Measurements from ENCODE around the gene PRKAG3. TPM values are rescaled to one million over a fixed set of nuclear protein-coding genes. Genes with fewer than 3 reads are reported as not detected.

The PRKAG3 gene
- total RNA-seq, 4 donors from 2014 or later: not detected

- Histone ChIP-seq H3K9me3 (no peaks in the 10 kb centered on the region), H3K27ac (no peak overlapping the region), H3K27me3 (no peaks in the 10 kb centered on the region), H3K4me3 (no peak overlapping the region), H3K4me1 (peaks cover 0 to 28% (median 0%) of the 10 kb centered on the region in 3 donors), H3K36me3 (peaks cover 0 to 33% of the 10 kb centered on the region in 2 donors)
- WGBS, 2 donors (ENCODE audit: low coverage in 1 of 2): 60 to 76% methylated on average over 2 of the region's 2 CpGs
- no peak for ATAC-seq
- TF ChIP-seq POLR2A (IDR thresholded peaks at IDR 0.05) (no peak), POLR2AphosphoS5 (IDR thresholded peaks at IDR 0.05) (no peak), CTCF (IDR thresholded peaks at IDR 0.05) (no peak), EP300 (IDR thresholded peaks at IDR 0.05) (no peak)
These were observed 21.3 kb downstream of the PRKAG3 start for GRCh38 chr2:218810256-218810655.

GRCh38 chr2:218809515-218809914 lies 22.1 kb downstream of the PRKAG3 start:
- Histone ChIP-seq H3K9me3 (peaks cover 0 to 7% (median 0%) of the 10 kb centered on the region in 3 donors), H3K4me3 (no peak overlapping the region), H3K27ac (no peak overlapping the region), H3K4me1 (peaks cover 0 to 32% (median 0%) of the 10 kb centered on the region in 3 donors), H3K27me3 (no peaks in the 10 kb centered on the region), H3K36me3 (peaks cover 0 to 25% of the 10 kb centered on the region in 2 donors)
- WGBS, 2 donors (ENCODE audit: low coverage in 1 of 2): 97 to 100% methylated on average over 2 to 5 of the region's 12 CpGs
- TF ChIP-seq CTCF (IDR thresholded peaks at IDR 0.05): no peak
- no peak for TF ChIP-seq POLR2A (IDR thresholded peaks at IDR 0.05)
- TF ChIP-seq EP300 (IDR thresholded peaks at IDR 0.05): no peak
- no peak for TF ChIP-seq POLR2AphosphoS5 (IDR thresholded peaks at IDR 0.05)
- no peak for ATAC-seq

GRCh38 chr2:218807626-218808025 lies 24.0 kb downstream of the PRKAG3 start:
- Histone ChIP-seq H3K9me3 (peaks cover 0 to 13% (median 0%) of the 10 kb centered on the region in 3 donors), H3K4me3 (no peak overlapping the region), H3K27ac (peak overlapping the region in 3 of 4 donors; percentile 28 to 81 (median 76)), H3K27me3 (no peaks in the 10 kb centered on the region), H3K36me3 (peaks cover 0 to 6% of the 10 kb centered on the region in 2 donors), H3K4me1 (peaks cover 0 to 32% (median 0%) of the 10 kb centered on the region in 3 donors)
- ATAC-seq: no peak
- WGBS, 2 donors (ENCODE audit: low coverage in 1 of 2): 74 to 90% methylated on average over 4 of the region's 4 CpGs
- no peak for TF ChIP-seq EP300 (IDR thresholded peaks at IDR 0.05)

GRCh38 chr2:218806346-218806978 lies 25.1 kb downstream of the PRKAG3 start:
- no peaks in the 10 kb centered on the region for H3K36me3 ChIP-seq
- peaks cover 0 to 32% (median 0%) of the 10 kb centered on the region in 3 donors for H3K4me1 ChIP-seq
- peak; percentile 84 for TF ChIP-seq POLR2AphosphoS5 (IDR thresholded peaks at IDR 0.05)
- no peak for TF ChIP-seq EP300 (IDR thresholded peaks at IDR 0.05)
- H3K4me3 ChIP-seq: no peak overlapping the region
- WGBS, 2 donors (ENCODE audit: low coverage in 1 of 2): 28 to 44% methylated on average over 5 to 10 of the region's 10 CpGs
- H3K9me3 ChIP-seq: peaks cover 0 to 13% (median 0%) of the 10 kb centered on the region in 3 donors
- peak; percentile 98 for ATAC-seq
- peak overlapping the region; percentile 43 to 81 (median 72) for H3K27ac ChIP-seq
- H3K27me3 ChIP-seq: no peaks in the 10 kb centered on the region

- ATAC-seq: peak; percentile 33
- Histone ChIP-seq H3K4me3 (no peak overlapping the region), H3K9me3 (peaks cover 0 to 13% (median 0%) of the 10 kb centered on the region in 3 donors), H3K36me3 (no peaks in the 10 kb centered on the region), H3K4me1 (peaks cover 0 to 32% (median 0%) of the 10 kb centered on the region in 3 donors), H3K27ac (peak overlapping the region; percentile 43 to 81 (median 72)), H3K27me3 (no peaks in the 10 kb centered on the region)
- 12 to 27% methylated on average over 3 of the region's 3 CpGs for WGBS, 2 donors (ENCODE audit: low coverage in 1 of 2)
- no peak for TF ChIP-seq POLR2A (IDR thresholded peaks at IDR 0.05)
- TF ChIP-seq POLR2AphosphoS5 (IDR thresholded peaks at IDR 0.05): no peak
- no peak for TF ChIP-seq EP300 (IDR thresholded peaks at IDR 0.05)
- no peak for TF ChIP-seq CTCF (IDR thresholded peaks at IDR 0.05)
These were observed 26.0 kb downstream of the PRKAG3 start for GRCh38 chr2:218805627-218806026.

- H3K36me3 ChIP-seq: no peaks in the 10 kb centered on the region
- ATAC-seq: no peak
- TF ChIP-seq POLR2AphosphoS5 (IDR thresholded peaks at IDR 0.05) (no peak), CTCF (IDR thresholded peaks at IDR 0.05) (no peak), POLR2A (IDR thresholded peaks at IDR 0.05) (no peak), EP300 (IDR thresholded peaks at IDR 0.05) (no peak)
These were observed 26.8 kb downstream of the PRKAG3 start for GRCh38 chr2:218804817-218805216.

More at GRCh38 chr2:218804817-218805216, 26.8 kb downstream of the PRKAG3 start:
- peaks cover 0 to 13% (median 0%) of the 10 kb centered on the region in 3 donors for H3K9me3 ChIP-seq
- WGBS, 2 donors (ENCODE audit: low coverage in 1 of 2): 83 to 86% methylated on average over 1 of the region's 1 CpG
- no peaks in the 10 kb centered on the region for H3K27me3 ChIP-seq
- peak overlapping the region in 1 of 4 donors; percentile 76 for H3K27ac ChIP-seq
- peaks cover 0 to 35% (median 0%) of the 10 kb centered on the region in 3 donors for H3K4me1 ChIP-seq
- no peak overlapping the region for H3K4me3 ChIP-seq
